HUES48 (cell line): ENCODE measurements around the gene CTXN3.

ENCODE experiments used
- H3K27ac ChIP-seq: one replicate; pipeline ENCODE4 v1.7.0; 2013; ENCODE audit warnings: low read depth, low read length, inconsistent platforms
- H3K27me3 ChIP-seq: 2 replicates; pipeline ENCODE4 v1.6.1; 2013; ENCODE audit warnings: mild to moderate bottlenecking, low read length; ENCODE audit not compliant: control insufficient read depth, insufficient read depth
- H3K36me3 ChIP-seq: 2 replicates; pipeline ENCODE4 v1.6.1; 2013; ENCODE audit warnings: low read length; ENCODE audit not compliant: control insufficient read depth, insufficient read depth
- H3K4me1 ChIP-seq: 2 replicates; pipeline ENCODE4 v1.6.1; 2013; ENCODE audit warnings: mild to moderate bottlenecking, low read length; ENCODE audit not compliant: control insufficient read depth, insufficient read depth
- H3K4me3 ChIP-seq: 2 replicates; pipeline ENCODE4 v1.5.1; 2013; ENCODE audit warnings: mild to moderate bottlenecking, low read depth, low read length
- H3K9ac ChIP-seq: 2 replicates; pipeline ENCODE4 v1.6.1; 2013; ENCODE audit warnings: mild to moderate bottlenecking, low read depth, low read length, moderate library complexity
- H3K9me3 ChIP-seq: 2 replicates; pipeline ENCODE4 v1.6.1; 2013; ENCODE audit warnings: low read length; ENCODE audit not compliant: control insufficient read depth, insufficient read depth

The CTXN3 gene

DNA sequence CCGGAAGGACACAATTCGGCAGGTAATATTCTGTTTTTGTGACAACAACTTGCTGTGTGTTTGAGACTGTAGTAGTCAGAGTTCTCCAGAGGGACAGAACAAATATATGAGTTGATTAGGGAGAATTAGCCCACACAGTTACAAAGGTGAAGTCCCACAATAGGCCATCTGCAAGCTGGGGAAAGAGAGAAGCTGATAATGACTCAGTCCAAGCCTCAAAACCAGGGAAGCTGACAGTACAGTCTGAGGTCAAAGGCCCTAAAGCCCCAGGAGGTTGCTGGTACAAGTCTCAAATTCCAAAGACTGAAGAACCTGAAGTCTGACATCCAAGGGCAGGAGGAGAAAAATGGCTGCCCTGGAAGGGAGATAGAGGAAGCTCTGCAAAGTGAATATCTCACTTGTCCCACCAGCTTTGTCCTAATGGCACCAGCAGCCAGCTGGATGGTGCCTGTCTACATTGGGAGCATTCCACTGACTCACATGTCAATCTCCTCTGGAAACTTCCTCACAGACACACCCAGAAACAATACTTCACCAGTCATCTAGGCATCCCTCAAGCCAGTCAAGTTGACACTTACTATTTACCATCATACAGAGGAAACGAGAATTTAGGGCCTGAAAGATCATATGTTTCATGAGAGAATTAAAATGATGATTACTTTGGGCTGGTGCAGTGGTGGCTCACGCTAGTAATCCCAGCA, 36.3 kb upstream of the CTXN3 start:
- Histone ChIP-seq H3K27ac (no peak overlapping the region), H3K4me3 (no peak overlapping the region), H3K36me3 (no peaks in the 10 kb centered on the region), H3K9me3 (no peaks in the 10 kb centered on the region), H3K27me3 (no peaks in the 10 kb centered on the region), H3K4me1 (0 out of 2 replicates have a peak, but pooled peaks cover 3% of the 10 kb centered on the region), H3K9ac (no peak overlapping the region)

DNA sequence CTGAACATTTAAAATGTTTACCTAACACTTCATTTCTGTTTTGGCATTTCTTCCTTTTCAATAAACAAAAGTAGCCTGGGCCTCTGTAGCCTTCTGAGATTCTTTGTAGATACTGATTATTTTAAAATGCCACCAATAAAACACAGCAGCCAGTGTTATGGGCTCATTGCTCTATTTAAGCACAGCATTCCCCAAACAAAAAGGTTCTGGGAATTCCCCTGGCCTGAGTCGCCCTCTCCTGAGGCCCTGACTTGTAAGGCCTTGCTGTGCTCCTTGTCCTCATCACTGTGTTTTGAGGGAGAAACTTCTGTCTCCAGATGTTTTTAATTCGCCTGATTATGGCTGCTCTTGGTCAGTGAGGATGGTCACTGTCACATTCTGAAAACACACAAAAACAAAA, 33.0 kb upstream of the CTXN3 start:
- Histone ChIP-seq H3K36me3 (no peaks in the 10 kb centered on the region), H3K4me1 (0 out of 2 replicates have a peak, but pooled peaks cover 3% of the 10 kb centered on the region), H3K27ac (no peak overlapping the region), H3K4me3 (no peak overlapping the region), H3K9ac (no peak overlapping the region), H3K27me3 (no peaks in the 10 kb centered on the region), H3K9me3 (no peaks in the 10 kb centered on the region)

DNA sequence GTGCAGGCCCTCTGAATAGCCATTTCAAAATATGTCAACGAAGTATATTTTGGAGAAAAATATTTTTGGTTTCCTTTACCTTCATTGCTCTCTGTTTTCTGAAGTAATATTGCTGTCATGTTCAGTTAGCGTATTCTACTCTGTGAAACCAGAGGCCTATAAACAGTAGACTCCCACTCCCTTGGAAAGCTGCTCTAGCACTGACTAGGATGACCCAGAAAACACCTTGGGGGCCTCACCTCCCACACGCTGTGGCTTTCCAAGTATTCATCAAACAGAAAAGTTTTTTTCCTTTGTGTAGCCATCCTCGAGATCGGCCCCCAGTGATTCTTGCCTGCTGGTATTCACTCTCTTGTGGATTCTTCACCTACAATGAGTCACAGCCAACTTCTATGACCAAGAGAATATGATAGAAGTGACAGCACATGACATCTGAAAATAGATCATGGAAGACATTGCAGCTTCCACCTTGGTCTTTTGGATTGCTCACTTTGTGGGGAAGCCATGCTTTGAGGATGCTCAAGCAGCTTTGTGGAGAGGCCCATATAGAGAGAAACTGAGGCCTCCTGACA, 28.9 kb upstream of the CTXN3 start:
- no peak overlapping the region for H3K9ac ChIP-seq
- no peaks in the 10 kb centered on the region for H3K9me3 ChIP-seq
- no peak overlapping the region for H3K4me3 ChIP-seq
- H3K27me3 ChIP-seq = no peaks in the 10 kb centered on the region
- no peak overlapping the region for H3K27ac ChIP-seq
- no peaks in the 10 kb centered on the region for H3K36me3 ChIP-seq
- peaks cover 10% of the 10 kb centered on the region; the same call in 1 of the 2 replicates for H3K4me1 ChIP-seq

DNA sequence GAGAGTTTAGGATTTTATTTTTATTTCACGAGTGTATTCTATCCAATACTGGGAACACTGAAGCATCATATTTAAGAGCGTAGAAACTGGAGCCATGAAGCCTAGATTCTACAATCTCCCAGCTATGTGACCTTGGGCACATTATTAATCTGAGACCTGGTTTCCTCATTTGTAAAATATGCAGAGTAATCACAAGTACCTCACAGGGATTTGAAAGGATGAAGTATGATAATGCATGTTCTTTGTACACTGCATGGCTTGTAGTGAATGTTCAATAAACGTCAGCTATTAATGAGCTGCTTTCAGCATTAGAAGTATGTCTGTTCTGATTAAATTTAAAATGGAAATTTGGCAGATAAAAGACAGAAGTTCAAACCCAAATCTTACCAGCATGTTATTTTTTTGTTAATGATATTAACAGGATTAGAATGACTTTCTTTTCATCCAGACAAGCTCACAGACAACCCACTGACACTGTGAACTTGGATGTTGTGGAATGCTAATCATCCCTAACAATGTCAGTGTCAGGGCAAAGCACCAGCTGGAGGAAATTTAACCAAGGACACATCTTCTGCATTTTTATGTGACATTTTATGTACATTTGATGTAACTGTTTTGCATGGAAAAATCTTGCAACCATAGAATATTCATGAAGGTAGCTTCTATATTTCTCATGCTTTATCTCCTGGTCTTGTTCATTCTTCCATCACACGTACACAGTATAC, 27.1 kb upstream of the CTXN3 start:
- no peak overlapping the region for H3K4me3 ChIP-seq
- H3K27me3 ChIP-seq = no peaks in the 10 kb centered on the region
- no peak overlapping the region for H3K27ac ChIP-seq
- H3K9me3 ChIP-seq = no peaks in the 10 kb centered on the region
- peaks cover 6% of the 10 kb centered on the region; the same call in 1 of the 2 replicates for H3K4me1 ChIP-seq
- H3K36me3 ChIP-seq = no peaks in the 10 kb centered on the region
- no peak overlapping the region for H3K9ac ChIP-seq

DNA sequence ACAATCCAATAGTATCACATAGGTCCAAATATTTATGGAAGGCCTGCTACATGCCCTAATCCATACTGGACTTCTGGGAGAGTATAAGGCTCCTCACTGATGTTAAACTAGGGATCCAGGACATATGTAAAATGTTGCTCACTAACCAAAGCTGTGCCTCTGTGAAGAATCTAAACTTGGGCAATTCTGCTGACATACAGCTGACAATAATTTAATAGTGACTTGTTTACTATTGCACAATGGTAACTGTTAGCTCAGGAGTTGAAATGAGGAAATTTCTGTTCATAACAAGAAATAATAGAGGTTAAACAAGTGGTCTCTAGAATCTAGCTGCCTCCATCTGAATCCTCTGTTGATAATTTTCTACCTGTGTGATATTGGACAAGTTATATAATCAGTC, 14.9 kb upstream of the CTXN3 start:
- H3K4me3 ChIP-seq = no peak overlapping the region
- H3K27ac ChIP-seq = no peak overlapping the region
- H3K4me1 ChIP-seq = no peaks in the 10 kb centered on the region
- no peaks in the 10 kb centered on the region for H3K36me3 ChIP-seq
- H3K9ac ChIP-seq = no peak overlapping the region
- no peaks in the 10 kb centered on the region for H3K27me3 ChIP-seq
- no peaks in the 10 kb centered on the region for H3K9me3 ChIP-seq

DNA sequence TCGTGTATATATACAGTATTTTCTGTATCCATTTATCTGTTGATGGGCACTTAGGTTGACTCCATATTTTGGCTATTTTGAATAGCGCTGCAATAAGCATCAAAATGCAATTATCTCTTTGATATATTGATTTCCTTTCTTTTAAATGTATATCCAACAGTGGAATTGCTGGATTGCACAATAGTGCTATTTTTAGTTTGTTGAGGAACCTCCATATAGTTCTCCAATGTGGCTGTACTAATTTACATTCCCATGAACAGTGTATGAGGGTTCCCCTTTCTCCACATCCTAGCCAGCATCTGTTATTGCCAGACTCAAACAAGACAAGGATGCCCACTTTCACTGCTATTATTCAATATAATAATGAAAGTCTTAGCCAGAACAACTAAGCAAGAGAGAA, 9.1 kb upstream of the CTXN3 start:
- Histone ChIP-seq H3K36me3 (no peaks in the 10 kb centered on the region), H3K9ac (no peak overlapping the region), H3K27ac (no peak overlapping the region), H3K9me3 (no peaks in the 10 kb centered on the region), H3K27me3 (no peaks in the 10 kb centered on the region), H3K4me3 (no peak overlapping the region), H3K4me1 (no peaks in the 10 kb centered on the region)

DNA sequence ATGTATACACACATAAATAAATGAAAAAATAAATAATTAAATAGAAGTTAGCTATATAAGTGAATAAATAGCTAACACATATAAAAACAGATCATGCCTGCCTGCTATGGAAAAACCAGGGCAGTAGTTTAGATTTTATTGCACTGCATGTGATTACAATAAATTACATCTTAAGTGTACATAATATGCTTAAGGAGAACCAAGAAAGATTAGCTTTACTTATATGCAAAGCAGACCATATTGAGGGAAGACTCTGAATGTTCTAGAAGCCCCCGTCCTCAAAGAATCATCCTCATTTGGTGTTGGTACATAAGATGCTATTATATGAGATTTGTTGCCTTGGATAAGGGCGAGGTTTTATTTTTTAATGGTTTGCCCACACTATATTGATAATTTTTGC, 5.9 kb upstream of the CTXN3 start:
- Histone ChIP-seq H3K9ac (no peak overlapping the region), H3K4me1 (no peaks in the 10 kb centered on the region; the same call in 1 of the 2 replicates), H3K4me3 (no peak overlapping the region), H3K27me3 (no peaks in the 10 kb centered on the region), H3K9me3 (no peaks in the 10 kb centered on the region), H3K36me3 (no peaks in the 10 kb centered on the region), H3K27ac (no peak overlapping the region)

DNA sequence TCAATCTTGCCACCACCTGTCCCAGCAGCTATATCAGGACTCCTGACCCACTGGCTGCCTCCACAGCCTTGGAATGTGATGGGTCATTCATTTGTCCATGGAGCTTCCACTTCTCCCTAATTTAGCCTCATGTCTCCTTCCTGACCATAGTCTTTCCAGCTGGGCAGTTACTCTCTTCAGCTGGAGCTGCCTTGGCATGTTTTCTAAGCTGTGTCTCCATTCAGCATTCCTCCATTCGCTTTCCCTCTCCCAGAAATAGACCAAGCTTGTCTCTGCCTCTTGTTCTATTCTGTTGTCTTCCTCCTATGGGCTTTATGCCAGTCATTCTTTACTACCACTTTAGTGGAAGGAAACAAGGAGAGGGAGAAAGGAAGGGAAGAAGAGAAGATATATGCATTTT, 5.3 kb upstream of the CTXN3 start:
- no peak overlapping the region for H3K9ac ChIP-seq
- no peaks in the 10 kb centered on the region for H3K27me3 ChIP-seq
- H3K9me3 ChIP-seq = no peaks in the 10 kb centered on the region
- H3K27ac ChIP-seq = no peak overlapping the region
- no peak overlapping the region for H3K4me3 ChIP-seq
- no peaks in the 10 kb centered on the region for H3K36me3 ChIP-seq
- H3K4me1 ChIP-seq = peaks cover 2% of the 10 kb centered on the region

DNA sequence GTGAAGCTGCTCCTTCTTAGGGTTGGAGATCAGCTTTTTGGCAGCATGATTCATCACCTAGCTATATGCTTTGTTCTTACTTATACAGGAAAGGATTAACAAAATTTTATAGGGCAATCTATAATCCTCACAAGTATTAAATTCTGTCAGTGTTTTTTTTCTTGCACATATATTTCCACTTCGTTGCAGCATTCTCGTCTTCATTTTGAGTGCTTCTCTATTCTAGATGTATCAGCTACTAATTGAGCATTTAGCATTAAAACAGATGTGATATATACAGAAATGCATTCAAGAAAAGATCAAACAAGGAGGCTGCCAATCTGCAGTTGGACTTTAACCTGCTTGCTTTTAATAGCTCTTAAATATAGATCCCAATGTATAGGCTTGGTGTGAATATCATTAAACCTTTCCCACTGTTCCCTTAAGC, 3.6 kb upstream of the CTXN3 start:
- Histone ChIP-seq H3K4me1 (peaks cover 19% of the 10 kb centered on the region), H3K4me3 (no peak overlapping the region), H3K27me3 (no peaks in the 10 kb centered on the region), H3K27ac (no peak overlapping the region), H3K9ac (no peak overlapping the region), H3K9me3 (no peaks in the 10 kb centered on the region), H3K36me3 (no peaks in the 10 kb centered on the region)

DNA sequence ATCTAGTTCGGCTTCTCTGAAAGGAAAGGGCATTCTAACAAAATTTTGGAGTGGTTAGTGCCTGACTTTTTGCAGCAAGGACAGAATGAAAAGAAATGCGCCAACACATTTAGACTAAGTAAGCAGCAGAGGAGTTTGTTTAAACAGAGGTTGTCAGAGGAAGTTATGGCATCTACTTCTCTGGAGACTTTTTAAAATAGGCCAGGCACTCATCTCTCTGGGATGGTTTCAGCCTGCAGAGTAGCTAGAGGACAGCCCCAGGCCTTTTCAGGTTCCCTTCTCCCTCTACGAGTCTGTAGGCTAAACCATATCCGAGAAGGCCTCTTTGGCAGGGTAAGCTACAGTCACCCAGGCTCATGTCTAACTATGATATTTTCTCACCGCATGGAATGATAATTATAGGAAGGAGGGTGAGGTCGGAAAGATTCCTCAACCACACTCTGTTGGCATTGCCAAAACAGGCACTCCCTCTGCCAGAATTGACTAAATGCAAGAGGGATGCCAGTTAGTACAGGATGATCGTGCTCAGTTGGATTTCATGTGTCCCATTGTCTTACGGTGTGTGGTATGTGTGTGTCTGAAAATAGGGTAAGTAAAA, 1.4 kb upstream of the CTXN3 start:
- Histone ChIP-seq H3K9me3 (no peaks in the 10 kb centered on the region), H3K36me3 (no peaks in the 10 kb centered on the region), H3K27ac (no peak overlapping the region), H3K9ac (no peak overlapping the region), H3K4me3 (no peak overlapping the region), H3K4me1 (peaks cover 20% of the 10 kb centered on the region), H3K27me3 (no peaks in the 10 kb centered on the region)

DNA sequence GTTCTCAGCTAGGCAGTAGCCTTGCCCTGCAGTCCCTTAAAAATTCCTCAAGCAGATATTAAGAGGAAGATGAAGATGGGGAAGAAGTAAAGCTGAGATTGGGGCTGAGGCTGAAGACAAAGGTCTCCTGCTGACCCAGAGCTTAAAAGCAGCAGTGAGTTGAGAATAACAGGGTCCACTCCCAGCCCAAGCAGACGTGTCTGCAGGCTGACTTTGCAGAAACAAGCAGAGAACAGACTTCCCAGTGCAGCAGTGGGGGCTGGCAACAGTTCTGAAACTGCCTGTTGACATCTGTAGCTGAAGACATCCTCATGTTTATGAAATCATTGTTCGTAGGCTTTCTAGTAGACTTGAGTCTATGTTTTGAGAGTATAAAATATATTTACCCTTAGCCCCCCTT, 1.1 kb downstream of the CTXN3 start:
- Histone ChIP-seq H3K27me3 (no peaks in the 10 kb centered on the region), H3K9ac (no peak overlapping the region), H3K4me1 (peaks cover 20% of the 10 kb centered on the region), H3K9me3 (no peaks in the 10 kb centered on the region), H3K36me3 (no peaks in the 10 kb centered on the region), H3K27ac (no peak overlapping the region), H3K4me3 (no peak overlapping the region)
